HG03520 (cell line): Measurements from ENCODE around the gene MMRN2.
"Not testable (repeated sequence)": the region's sequence is repeated elsewhere in the genome, so short reads cannot be mapped to it uniquely, and the experiment has no call there.

Experiments
- ATAC-seq: cut with Tn5 transposase; IDR thresholded peaks from one replicate; pipeline ENCODE4 v1.9.1; 2021; ENCODE audit warnings: mild to moderate bottlenecking, moderate library complexity; ENCODE audit not compliant: unreplicated experiment

Gene MMRN2

GRCh38 chr10:86942441-86943315 lies 14.7 kb downstream of the MMRN2 start:
- no peak for ATAC-seq

DNA sequence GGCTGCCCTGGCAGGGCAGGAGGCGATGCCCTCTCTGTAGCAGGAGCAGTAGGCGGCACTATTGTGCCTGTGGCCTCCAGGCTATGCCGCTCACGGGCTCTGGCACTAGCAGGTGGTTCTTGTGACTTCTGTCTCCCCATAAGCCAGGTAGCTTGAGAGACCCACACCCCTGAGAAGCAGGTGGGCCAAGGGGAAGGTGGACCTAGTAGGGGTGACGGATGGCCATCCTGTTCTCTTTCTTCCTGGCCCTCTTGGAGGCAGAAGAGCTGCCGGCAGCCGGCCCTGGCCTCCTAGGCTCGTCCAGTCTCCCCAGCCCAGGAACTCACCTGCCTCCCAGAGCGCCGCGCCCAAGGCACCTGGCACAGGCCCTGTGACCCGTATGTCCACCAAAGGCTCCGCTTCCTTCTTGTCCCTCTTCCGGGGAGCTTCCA lies 15.4 kb downstream of the MMRN2 start:
- no peak for ATAC-seq

DNA sequence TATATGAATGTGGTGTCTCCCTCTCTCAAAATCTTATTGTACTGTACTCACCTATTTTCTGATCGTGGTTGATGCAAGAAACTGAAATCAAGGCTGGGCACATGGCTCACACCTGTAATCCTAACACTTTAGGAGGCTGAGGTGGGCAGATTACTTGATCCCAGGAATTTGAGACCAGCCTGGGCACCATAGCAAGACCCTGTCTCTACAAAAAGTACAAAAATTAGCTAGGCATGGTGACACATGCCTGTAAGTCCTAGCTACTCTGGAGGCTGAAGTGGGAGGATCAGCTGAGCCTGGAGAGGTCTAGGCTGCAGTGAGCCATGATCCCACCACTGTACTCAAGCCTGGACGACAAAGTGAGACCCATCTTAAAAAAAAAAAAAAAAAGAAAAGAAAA lies 16.0 kb downstream of the MMRN2 start:
- ATAC-seq, result no peak

GRCh38 chr10:86940677-86941076 lies 16.7 kb downstream of the MMRN2 start:
- no peak for ATAC-seq

DNA sequence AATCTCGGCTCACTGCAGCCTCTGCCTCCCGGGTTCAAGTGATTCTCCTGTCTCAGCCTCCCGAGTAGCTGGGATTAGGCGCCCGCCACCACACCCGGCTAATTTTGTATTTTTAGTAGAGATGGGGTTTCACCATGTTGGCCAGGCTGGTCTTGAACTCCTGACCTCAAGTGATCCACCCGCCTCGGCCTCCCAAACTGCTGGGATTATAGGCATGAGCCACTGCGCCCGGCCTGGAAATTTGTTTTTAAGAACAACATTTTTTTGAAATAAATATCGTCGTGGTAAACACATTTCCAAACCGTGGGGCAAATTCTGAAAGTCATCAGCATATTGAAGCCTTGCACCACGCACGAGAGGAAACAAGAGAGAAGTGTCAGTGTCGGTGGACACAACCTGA lies 17.3 kb downstream of the MMRN2 start:
- ATAC-seq, result not testable (repeated sequence)

DNA sequence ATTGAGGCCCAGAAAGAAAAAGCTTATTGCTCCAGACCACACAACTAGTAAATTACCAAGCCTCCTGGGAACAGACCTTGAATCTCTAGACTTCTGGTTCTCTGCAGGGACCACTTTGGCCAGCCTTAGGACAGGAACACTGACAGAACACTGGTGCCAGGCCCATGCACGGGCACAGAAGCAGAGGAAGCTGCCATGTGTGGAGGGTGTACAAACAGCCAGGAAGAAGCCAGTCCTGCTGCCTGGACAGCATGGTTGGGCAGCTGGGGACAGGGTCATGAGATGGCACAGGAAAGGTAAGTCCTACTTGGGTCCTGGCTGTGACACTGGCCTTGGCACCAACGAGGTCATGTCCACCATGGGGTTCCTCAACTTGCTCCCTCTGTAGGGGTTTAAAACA lies 19.2 kb downstream of the MMRN2 start:
- ATAC-seq, result no peak

DNA sequence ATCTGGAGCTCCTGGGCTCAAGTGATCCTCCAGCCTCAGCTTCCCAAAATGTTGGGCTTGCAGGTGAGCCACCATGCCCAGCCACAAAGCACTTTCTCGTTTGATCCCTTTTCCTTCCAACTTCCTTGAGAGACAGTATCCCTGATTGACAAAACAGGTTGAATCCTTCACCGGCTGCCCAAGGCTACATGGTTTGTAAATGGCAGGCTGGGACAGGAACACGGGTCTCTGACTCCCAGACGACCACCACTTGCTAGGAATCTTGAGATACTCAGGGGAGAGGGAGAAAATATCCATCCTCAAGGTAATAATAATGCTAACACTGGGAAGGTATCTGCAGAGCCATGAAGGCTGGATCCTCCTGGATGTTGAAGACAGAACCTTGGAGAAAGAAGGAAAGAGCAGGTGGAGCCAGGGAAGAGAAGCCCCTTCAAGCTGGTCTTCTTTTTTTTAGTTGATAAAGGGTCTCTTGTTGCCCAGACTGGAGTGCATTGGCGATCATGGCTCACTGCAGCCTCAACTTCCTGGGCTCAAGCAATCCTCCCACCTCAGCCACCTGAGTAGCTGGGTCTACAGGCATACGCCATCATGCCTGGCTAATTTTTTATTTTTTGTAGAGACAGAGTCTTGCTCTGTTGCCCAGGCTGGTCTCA lies 19.8 kb downstream of the MMRN2 start:
- no peak for ATAC-seq

GRCh38 chr10:86936661-86937501 lies 20.5 kb downstream of the MMRN2 start:
- no peak for ATAC-seq

- not testable (repeated sequence) for ATAC-seq
These were observed 23.2 kb downstream of the MMRN2 start for GRCh38 chr10:86934162-86934711.

GRCh38 chr10:86932674-86933073 lies 24.7 kb downstream of the MMRN2 start:
- ATAC-seq, result no peak

- no peak for ATAC-seq
These were observed 25.5 kb downstream of the MMRN2 start for GRCh38 chr10:86931872-86932271.

GRCh38 chr10:86929468-86930380 lies 27.7 kb downstream of the MMRN2 start:
- ATAC-seq, result no peak

DNA sequence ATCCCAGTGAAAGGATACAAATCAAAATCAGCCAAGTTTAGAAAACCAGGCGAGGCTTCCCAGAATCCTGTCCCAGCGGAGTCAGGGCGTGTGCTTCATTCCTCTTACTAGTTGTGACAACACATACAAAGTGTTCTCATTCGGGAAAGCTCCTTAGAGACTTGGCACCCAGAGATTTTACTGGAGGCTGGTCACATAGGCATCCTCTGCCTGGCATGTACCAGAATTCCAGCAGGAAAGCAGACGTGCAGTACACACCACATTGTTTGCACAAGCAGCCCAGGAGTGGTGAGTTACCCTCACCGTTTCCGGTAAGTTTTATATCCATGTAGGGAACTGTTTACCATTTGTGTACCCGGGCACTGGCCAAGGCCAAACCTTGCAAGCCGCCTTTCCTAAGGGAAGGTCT lies 34.9 kb downstream of the MMRN2 start:
- no peak for ATAC-seq

DNA sequence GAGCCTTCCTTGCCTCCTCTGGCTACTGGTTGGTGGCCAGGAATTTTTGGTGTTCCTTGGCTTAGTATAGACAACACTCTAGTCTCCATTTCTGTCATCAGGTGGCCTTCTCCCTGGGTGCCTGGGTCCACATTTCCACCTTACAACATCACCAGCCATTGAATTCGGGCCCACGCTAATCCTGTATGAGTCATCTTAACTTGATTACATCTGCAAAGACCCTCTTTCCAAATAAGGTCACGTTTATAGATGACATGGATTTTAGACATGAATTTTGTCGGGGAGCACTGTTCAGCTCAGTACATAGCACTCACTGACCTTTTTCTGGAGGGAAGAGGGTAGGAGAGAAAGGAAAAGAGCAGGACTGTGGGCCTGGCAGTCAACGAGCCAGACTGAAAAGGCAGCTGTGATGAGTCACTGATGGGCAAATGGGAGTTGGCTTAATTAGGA lies 39.4 kb downstream of the MMRN2 start:
- ATAC-seq, result no peak

DNA sequence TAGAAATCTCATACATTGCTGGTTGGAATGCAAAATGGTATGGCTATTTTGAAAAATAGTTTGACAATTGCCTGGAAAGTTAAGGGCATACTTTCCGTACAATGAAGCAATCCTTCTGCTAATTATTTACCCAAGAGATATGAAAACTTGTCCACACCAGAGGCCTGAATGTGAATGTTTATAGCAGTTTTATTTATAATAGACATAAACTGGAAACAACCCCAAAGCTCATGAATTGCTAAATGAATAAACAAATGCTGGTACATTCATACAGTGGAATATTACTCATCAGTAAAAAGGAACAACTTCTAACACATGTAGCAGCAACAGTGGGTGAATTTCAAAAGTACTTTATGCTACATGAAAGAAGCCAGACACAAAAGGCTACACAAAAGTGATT lies 42.7 kb downstream of the MMRN2 start:
- ATAC-seq, result no peak

DNA sequence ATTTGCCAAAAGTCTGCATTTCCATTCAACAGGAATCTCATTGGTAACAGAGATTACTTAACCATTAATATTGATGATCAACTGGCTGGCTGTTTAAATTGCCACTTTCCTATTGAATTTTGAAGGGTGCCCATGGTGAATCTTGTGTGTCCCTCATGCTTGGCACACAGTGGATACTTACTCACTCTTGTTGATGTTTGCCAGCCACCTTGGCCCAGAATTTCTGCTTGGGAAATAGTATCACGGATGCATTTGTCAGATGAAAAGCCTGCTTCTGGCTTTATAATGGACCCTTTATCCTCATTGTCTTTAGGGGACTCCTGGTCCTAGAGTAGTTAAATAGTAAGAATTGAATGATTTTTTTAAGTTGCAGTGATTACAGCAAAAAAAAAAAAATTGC lies 52.0 kb downstream of the MMRN2 start:
- ATAC-seq, result no peak

DNA sequence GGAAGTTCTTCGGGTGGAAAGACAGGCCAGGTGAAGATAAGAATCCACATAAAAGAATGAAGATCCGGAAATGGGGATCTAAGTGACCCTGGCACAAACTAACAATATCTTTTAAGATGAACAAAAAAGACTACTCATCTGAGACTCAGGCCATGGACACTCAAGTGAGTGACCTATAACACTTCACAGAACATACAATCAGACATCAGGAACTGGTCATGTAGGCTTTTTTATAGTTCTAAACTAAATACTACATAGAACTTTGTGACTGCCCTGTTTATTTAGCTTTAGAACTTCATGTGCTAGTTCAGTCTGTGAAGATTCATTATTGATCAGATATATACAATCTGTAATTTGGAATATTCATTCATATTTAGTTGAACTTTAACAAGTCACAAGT lies 52.8 kb downstream of the MMRN2 start:
- no peak for ATAC-seq

- no peak for ATAC-seq
These were observed 56.5 kb downstream of the MMRN2 start for GRCh38 chr10:86900955-86901354.

GRCh38 chr10:86899670-86900276 lies 57.6 kb downstream of the MMRN2 start:
- no peak for ATAC-seq

DNA sequence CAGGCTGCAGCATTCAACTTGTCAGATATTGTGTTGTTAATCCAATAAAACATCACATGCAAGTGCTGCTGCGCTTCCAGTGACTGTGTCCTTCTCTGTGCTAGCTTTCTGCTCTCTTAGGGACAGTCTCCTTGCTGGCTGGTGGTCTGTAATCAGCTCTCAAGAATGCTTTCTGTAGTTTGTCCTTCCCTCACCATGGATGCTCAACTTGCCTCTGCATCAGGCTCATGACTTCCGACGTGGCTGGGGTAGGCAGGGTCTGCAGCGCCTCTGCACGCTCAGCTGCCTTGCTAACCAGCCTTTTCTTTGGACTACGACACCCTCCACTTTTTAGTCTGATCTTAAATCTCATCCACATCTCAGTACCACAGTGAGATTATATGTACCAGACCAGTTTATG lies 58.3 kb downstream of the MMRN2 start:
- ATAC-seq, result no peak
